Measurements from ENCODE around the gene ZNF383. TPM values are rescaled to one million over a fixed set of nuclear protein-coding genes. Genes with fewer than 3 reads are reported as not detected.

ZNF383 gene
- total and polyA plus RNA-seq, 10 of the 15 experiments (the other 5 are each of a cell fraction or from before 2014, with no cell fraction given), result 3.3 to 9.0 (median 5.1) TPM

GRCh38 chr19:37172368-37173366, 45.3 kb upstream of the ZNF383 start, which contains the start of gene ZNF585A (continued):
- TF ChIP-seq KLF5 (IDR thresholded peaks at IDR 0.05; ENCODE audit: partially characterized antibody) (peak; percentile 61), POLR2AphosphoS5 (IDR thresholded peaks at IDR 0.05; ENCODE audit: low read length) (peak; percentile 76), EED (IDR thresholded peaks at IDR 0.05; ENCODE audit: low read depth) (peak; percentile 56; the same call in 1 of the 2 replicates), NFYA (IDR thresholded peaks at IDR 0.05; ENCODE audit: borderline replicate concordance, low read depth, low read length) (no peak), POLR2A (IDR thresholded peaks at IDR 0.05; ENCODE audit: low read depth, low read length) (peak; percentile 62), POLR2AphosphoS2 (IDR thresholded peaks at IDR 0.05; ENCODE audit: low read depth, low read length) (0 out of 2 replicates have a peak, but pooled peaks have one; percentile 72), ZBTB11 (CRISPR knock-in tag; IDR thresholded peaks at IDR 0.05) (no peak), HCFC1 (IDR thresholded peaks at IDR 0.05; ENCODE audit: low read length) (peak; percentile 91), SRF (IDR thresholded peaks at IDR 0.05; ENCODE audit: low read depth in 2 of 2, low read length in 2 of 2) (no peak), MTA2 (IDR thresholded peaks at IDR 0.05; ENCODE audit: low read depth) (no peak), TCF7 (IDR thresholded peaks at IDR 0.05; ENCODE audit: borderline replicate concordance) (no peak), SPI1 (IDR thresholded peaks at IDR 0.05; ENCODE audit: borderline replicate concordance, insufficient read depth, low read depth, low read length) (peak; percentile 49; the same call in 1 of the 2 replicates), SMC3 (IDR thresholded peaks at IDR 0.05; ENCODE audit: borderline replicate concordance, low read length) (no peak; the same call in 1 of the 2 replicates), SMAD1 (IDR thresholded peaks at IDR 0.05; ENCODE audit: low read depth, partially characterized antibody) (peak; percentile 77), NR2C1 (IDR thresholded peaks at IDR 0.05) (peak; percentile 92), SIX5 (IDR thresholded peaks at IDR 0.05; ENCODE audit: low read depth, low read length, severe bottlenecking) (peak; percentile 89), NBN (IDR thresholded peaks at IDR 0.05) (peak; percentile 66), PML (IDR thresholded peaks at IDR 0.05; ENCODE audit: low read length) (no peak; the same call in 1 of the 2 replicates), CBFB (IDR thresholded peaks at IDR 0.05; ENCODE audit: low read depth) (peak; percentile 79; the same call in 1 of the 2 replicates), SMARCA5 (IDR thresholded peaks at IDR 0.05) (no peak), CREM (IDR thresholded peaks at IDR 0.05; ENCODE audit: low read depth) (peak; percentile 93), PAX5 (IDR thresholded peaks at IDR 0.05; ENCODE audit: borderline replicate concordance, low read depth, low read length) (no peak), CBX3 (IDR thresholded peaks at IDR 0.05; ENCODE audit: borderline replicate concordance, low read depth) (no peak), IKZF2 (IDR thresholded peaks at IDR 0.05) (peak; percentile 77 to 81), CBX5 (IDR thresholded peaks at IDR 0.05; ENCODE audit: low read depth) (peak; percentile 71), TCF12 (IDR thresholded peaks at IDR 0.05; ENCODE audit: low read depth, low read length) (no peak)
- TF ChIP-seq, protein P1, sequence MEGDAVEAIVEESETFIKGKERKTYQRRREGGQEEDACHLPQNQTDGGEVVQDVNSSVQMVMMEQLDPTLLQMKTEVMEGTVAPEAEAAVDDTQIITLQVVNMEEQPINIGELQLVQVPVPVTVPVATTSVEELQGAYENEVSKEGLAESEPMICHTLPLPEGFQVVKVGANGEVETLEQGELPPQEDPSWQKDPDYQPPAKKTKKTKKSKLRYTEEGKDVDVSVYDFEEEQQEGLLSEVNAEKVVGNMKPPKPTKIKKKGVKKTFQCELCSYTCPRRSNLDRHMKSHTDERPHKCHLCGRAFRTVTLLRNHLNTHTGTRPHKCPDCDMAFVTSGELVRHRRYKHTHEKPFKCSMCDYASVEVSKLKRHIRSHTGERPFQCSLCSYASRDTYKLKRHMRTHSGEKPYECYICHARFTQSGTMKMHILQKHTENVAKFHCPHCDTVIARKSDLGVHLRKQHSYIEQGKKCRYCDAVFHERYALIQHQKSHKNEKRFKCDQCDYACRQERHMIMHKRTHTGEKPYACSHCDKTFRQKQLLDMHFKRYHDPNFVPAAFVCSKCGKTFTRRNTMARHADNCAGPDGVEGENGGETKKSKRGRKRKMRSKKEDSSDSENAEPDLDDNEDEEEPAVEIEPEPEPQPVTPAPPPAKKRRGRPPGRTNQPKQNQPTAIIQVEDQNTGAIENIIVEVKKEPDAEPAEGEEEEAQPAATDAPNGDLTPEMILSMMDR (IDR thresholded peaks at IDR 0.05 in 2 of 3, conservative IDR thresholded peaks at IDR 0.05 in 1 of 3; ENCODE audit: control insufficient read depth in 2 of 3, extremely low read depth in 1 of 3, insufficient read depth in 1 of 3, low read depth in 3 of 3, low read length in 3 of 3), result peak in 2 of 3 experiments; percentile 14 to 16; a peak in 2 of 6 replicates
